Endothelial cell of umbilical vein (primary cell): ENCODE data around the gene KCNQ2. TPM values are rescaled to one million over a fixed set of nuclear protein-coding genes. Genes with fewer than 3 reads are reported as not detected.

Experiments
- BruUV-seq: library from RNA; stranded (reverse); fragments of 400-500 nt; replicated peaks from 2 replicates; lab custom pipeline; 2021; lab: Mats Ljungman, UMichigan
- CTCF ChIA-PET: fragments of 300-600, 350-600 bp; sonication (Branson Sonifier 250); formaldehyde crosslinking; loops from one replicate; lab custom pipeline; 2021; ENCODE audit warnings: antibody characterized with exemption, inconsistent platforms; lab: Charles Lee
- POLR2A ChIA-PET: fragments of 300-600, 350-600 bp; sonication (Branson Sonifier 250); formaldehyde crosslinking; loops from one replicate; lab custom pipeline; 2021; ENCODE audit warnings: antibody characterized with exemption, inconsistent platforms; lab: Charles Lee
- DNase-seq: peaks from one replicate; pipeline ENCODE4 v3.0.0-alpha.2; 2011; ENCODE audit warnings: low read depth, low spot score
- FAIRE-seq: peaks from 2 replicates; lab custom pipeline; 2011; peaks lifted over from hg19 to GRCh38; lab: Jason Lieb, UNC
- H2AFZ ChIP-seq: 2 replicates; pipeline ENCODE4 v1.6.0; 2012; ENCODE audit warnings: low read depth, low read length, control low read depth, inconsistent platforms
- H3K27ac ChIP-seq: 2 replicates; pipeline ENCODE4 v1.5.1; 2011; ENCODE audit warnings: low read depth, mild to moderate bottlenecking, control low read depth, low read length, moderate library complexity; ENCODE audit not compliant: insufficient read depth
- H3K27me3 ChIP-seq, 2 experiments: 2 replicates each; pipeline versions ENCODE4 v1.6.0 to v1.6.1; 2011; ENCODE audit warnings: low read length in 2 of 2, mixed read lengths in 1 of 2; ENCODE audit not compliant: control insufficient read depth in 2 of 2, insufficient read depth in 2 of 2
- H3K36me3 ChIP-seq, 2 experiments: 2 replicates in 1 of 2; 3 replicates in 1 of 2; pipeline ENCODE4 v1.5.1; 2011; ENCODE audit warnings: low read length in 2 of 2, mild to moderate bottlenecking in 1 of 2, moderate library complexity in 1 of 2; ENCODE audit not compliant: control insufficient read depth in 2 of 2, insufficient read depth in 2 of 2; ENCODE audit errors: extremely low read depth in 1 of 2
- H3K4me1 ChIP-seq: 3 replicates; pipeline ENCODE4 v1.5.1; 2011; ENCODE audit warnings: mild to moderate bottlenecking, low read length; ENCODE audit not compliant: control insufficient read depth, insufficient read depth; ENCODE audit errors: extremely low read depth
- H3K4me2 ChIP-seq: 2 replicates; pipeline ENCODE4 v1.6.1; 2011; ENCODE audit warnings: low read length, control low read depth, mixed read lengths; ENCODE audit not compliant: insufficient read depth
- H3K4me3 ChIP-seq, 3 experiments: fragments of 200-600 bp in 1 of 3; sonication (generic), shearing (Covaris generic) in 1 of 3; replicated peaks in 1 of 3; 2 replicates each; pipeline ENCODE4 v1.5.1; 2011 to 2016; ENCODE audit warnings: control low read depth in 3 of 3, low read length in 3 of 3, mild to moderate bottlenecking in 2 of 3, inconsistent platforms in 1 of 3, low read depth in 1 of 3, moderate library complexity in 1 of 3; ENCODE audit not compliant: insufficient read depth in 1 of 3
- H3K79me2 ChIP-seq: 2 replicates; pipeline ENCODE4 v1.6.0; 2012; ENCODE audit warnings: low read length, inconsistent platforms; ENCODE audit not compliant: control insufficient read depth, insufficient read depth
- H3K9ac ChIP-seq: replicated peaks from 2 replicates; pipeline ENCODE3; 2011; ENCODE audit warnings: low read length, control low read depth; ENCODE audit not compliant: insufficient read depth; ENCODE audit errors: extremely low read depth
- H3K9me1 ChIP-seq: replicated peaks from 3 replicates; pipeline ENCODE4 v1.6.0; 2011; ENCODE audit warnings: mild to moderate bottlenecking, low read length; ENCODE audit not compliant: control insufficient read depth, insufficient read depth; ENCODE audit errors: extremely low read depth
- H3K9me3 ChIP-seq: replicated peaks from 2 replicates; pipeline ENCODE4 v1.5.1; 2012; ENCODE audit warnings: low read length, inconsistent platforms; ENCODE audit not compliant: control insufficient read depth, insufficient read depth
- H4K20me1 ChIP-seq: replicated peaks from 2 replicates; pipeline ENCODE3; 2011; ENCODE audit warnings: mild to moderate bottlenecking, low read length; ENCODE audit not compliant: control insufficient read depth, insufficient read depth; ENCODE audit errors: extremely low read depth
- EZH2 ChIP-seq: IDR thresholded peaks from 2 replicates; pipeline ENCODE4 v1.6.1; 2012; ENCODE audit warnings: borderline replicate concordance, low read depth, mild to moderate bottlenecking, moderate library complexity, low read length, inconsistent platforms; ENCODE audit not compliant: severe bottlenecking
- FOS ChIP-seq: IDR thresholded peaks from 2 replicates; pipeline ENCODE4 v1.6.1; 2011; ENCODE audit warnings: mild to moderate bottlenecking, low read length, moderate library complexity, borderline replicate concordance; ENCODE audit not compliant: insufficient read depth
- GATA2 ChIP-seq: IDR thresholded peaks from 2 replicates; pipeline ENCODE4 v1.7.0; 2011; ENCODE audit warnings: low read depth, mild to moderate bottlenecking, moderate library complexity, mixed read lengths, low read length; ENCODE audit not compliant: insufficient read length, insufficient read depth
- JUN ChIP-seq: IDR thresholded peaks from 2 replicates; pipeline ENCODE4 v1.6.1; 2011; ENCODE audit warnings: borderline replicate concordance, low read depth; ENCODE audit not compliant: insufficient read length, insufficient read depth
- MYC ChIP-seq: IDR thresholded peaks from one replicate; pipeline ENCODE4 v1.6.1; 2011; ENCODE audit warnings: mild to moderate bottlenecking, low read depth, low read length
- POLR2A ChIP-seq: IDR thresholded peaks from 2 replicates; pipeline ENCODE4 v1.6.1; 2012; ENCODE audit warnings: low read depth, mild to moderate bottlenecking, control low read depth, low read length
- POLR2AphosphoS5 ChIP-seq: IDR thresholded peaks from 2 replicates; pipeline ENCODE4 v1.6.1; 2012; ENCODE audit warnings: low read depth, mild to moderate bottlenecking, control low read depth, low read length, moderate library complexity; ENCODE audit not compliant: insufficient read depth
- dilution Hi-C: fragments of 300-500 bp; cut with MboI; formaldehyde crosslinking; loops from one replicate; pipeline ENCODE4 v1.15.0; 2019; ENCODE audit warnings: low sequenced_read_pairs; ENCODE audit not compliant: extremely low pct_ligation_motif_present
- intact Hi-C: fragments of 100-400 bp; cut with micrococcal nuclease; formaldehyde crosslinking; loops from one replicate; pipeline ENCODE4 v1.10.0; 2022
- polyA plus RNA-seq, 4 experiments: library from polyadenylated mRNA; depleted of rRNA in 3 of 4; stranded (reverse) in 3 of 4; unstranded in 1 of 4; fragments of >200 nt; gene quantifications; 2 replicates each; pipeline versions ENCODE4 v1.2.1 to v1.2.3, GENCODE V29; 2011 to 2012; ENCODE audit warnings: missing spikeins in 1 of 4
- total RNA-seq: library from RNA; stranded (reverse); gene quantifications from 2 replicates; pipeline ENCODE4 v1.2.3, GENCODE V29; 2021
- TF ChIP-seq, protein P1 (sequence below), 2 donors: IDR thresholded peaks; 1 replicate in 1 of 2; 2 replicates in 1 of 2; pipeline ENCODE4 v1.5.1; 2011; ENCODE audit warnings: low read length in 2 of 2, mild to moderate bottlenecking in 2 of 2, moderate library complexity in 2 of 2, control low read depth in 1 of 2, inconsistent platforms in 1 of 2, low read depth in 1 of 2; ENCODE audit not compliant: insufficient read depth in 1 of 2; ENCODE audit errors: extremely low read depth in 1 of 2
- TF ChIP-seq, protein P2 (sequence below): IDR thresholded peaks from 2 replicates; pipeline ENCODE4 v1.6.1; 2011; ENCODE audit not compliant: insufficient read depth, insufficient read length

The KCNQ2 gene
- total and polyA plus RNA-seq, 2 donors (not counting 3 experiments of a cell fraction or from before 2014, with no cell fraction given), result not detected

DNA sequence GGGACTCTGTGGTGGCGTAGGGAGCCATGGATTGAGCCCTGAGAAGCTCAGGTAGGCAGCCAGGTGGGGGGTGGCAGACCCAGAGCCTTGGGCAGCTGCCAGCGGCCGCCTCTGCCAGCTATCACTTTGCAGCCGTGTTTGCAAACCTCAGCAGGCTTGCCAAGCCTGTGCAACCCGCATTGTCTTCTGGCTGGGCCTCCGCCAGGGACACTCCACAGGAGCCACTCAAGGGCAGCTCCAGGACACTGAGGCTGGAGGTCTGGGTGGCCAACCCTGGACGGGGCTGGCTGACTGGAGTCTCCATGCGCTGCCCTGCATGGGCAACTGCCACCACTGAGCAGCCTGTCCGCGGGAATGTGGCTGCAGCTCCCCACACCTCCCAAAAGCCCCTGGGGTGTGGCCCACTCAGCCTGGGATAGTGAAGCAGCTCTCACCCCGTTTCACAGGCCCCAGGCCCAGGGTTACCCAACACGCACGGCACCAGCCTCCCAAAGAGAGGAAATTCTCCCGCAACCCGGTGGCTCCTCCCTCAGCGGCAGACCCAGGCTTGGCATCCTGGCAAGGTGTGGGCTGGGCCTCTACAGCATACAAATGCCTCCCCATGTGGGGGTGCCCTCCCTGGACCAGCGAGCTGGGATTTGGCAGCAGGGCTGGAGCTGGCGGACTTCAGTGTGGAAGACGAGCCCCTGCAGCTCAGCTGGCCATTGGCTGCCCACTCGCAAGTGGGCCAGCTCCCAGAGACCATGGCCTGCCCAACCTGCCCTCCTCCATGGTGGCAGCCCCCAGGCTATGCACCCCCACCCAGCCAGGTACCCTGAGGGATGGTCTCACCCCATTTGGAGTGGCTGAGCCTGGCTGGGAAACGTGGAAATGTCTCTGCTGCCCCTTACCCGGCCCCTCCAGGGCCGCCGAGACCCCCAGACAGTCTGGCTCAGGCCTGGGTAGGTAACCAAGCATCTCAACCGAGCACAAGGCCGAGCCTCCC lies 114.2 kb downstream of the KCNQ2 start:
- POLR2A ChIA-PET, result no interaction called here
- no peaks in the 10 kb centered on the region for H3K79me2 ChIP-seq
- FAIRE-seq, result no peak

DNA sequence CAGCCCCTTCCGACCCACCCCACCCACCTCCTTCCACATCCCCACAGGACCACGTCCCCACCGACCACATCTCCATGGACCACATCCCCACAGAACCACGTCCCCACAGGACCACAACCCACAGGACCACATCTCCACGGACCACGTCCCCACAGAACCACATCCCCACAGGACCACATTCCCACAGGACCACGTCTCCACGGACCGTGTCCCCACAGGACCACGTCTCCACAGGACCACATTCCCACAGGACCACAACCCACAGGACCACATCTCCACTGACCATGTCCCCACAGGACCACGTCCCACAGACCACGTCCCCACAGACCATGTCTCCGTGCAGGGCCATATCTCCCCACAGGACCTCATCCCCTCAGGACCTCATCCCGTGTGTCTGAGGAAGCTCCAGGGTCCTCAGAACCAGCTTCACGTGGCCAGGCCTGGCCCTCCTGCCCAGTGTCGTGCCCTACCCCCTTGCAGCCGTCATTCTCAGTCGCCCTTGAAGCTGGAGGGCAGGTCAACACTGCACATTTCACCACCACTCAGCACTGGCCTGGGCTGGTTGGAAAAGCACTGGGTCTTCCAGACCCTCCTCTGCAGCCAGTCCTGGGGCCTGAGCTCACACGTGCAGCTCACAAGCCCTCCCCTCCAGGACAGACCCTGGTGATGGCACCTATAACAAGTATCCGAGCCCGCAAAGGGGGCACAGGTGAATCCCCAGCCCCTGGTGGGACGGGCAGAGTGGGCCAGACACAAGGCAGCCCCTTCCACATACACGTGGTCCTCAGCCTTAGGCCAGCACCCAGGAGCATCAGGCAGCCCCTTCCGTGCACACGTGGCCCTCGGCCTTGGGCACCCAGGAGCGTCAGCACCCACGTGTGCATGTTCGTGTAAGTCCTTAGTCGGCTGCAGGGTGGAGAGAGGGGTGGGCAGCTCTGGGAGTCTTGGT lies 115.2 kb downstream of the KCNQ2 start:
- intact Hi-C loops, result no loop called here
- no peak overlapping the region for H2AFZ ChIP-seq
- no peak overlapping the region for H3K9ac ChIP-seq
- TF ChIP-seq POLR2AphosphoS5 (no peak), EZH2 (no peak), MYC (no peak), JUN (no peak), GATA2 (no peak), POLR2A (no peak), FOS (no peak)
- TF ChIP-seq, protein P1, sequence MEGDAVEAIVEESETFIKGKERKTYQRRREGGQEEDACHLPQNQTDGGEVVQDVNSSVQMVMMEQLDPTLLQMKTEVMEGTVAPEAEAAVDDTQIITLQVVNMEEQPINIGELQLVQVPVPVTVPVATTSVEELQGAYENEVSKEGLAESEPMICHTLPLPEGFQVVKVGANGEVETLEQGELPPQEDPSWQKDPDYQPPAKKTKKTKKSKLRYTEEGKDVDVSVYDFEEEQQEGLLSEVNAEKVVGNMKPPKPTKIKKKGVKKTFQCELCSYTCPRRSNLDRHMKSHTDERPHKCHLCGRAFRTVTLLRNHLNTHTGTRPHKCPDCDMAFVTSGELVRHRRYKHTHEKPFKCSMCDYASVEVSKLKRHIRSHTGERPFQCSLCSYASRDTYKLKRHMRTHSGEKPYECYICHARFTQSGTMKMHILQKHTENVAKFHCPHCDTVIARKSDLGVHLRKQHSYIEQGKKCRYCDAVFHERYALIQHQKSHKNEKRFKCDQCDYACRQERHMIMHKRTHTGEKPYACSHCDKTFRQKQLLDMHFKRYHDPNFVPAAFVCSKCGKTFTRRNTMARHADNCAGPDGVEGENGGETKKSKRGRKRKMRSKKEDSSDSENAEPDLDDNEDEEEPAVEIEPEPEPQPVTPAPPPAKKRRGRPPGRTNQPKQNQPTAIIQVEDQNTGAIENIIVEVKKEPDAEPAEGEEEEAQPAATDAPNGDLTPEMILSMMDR (IDR thresholded peaks at IDR 0.05; ENCODE audit: extremely low read depth in 1 of 2, insufficient read depth in 1 of 2, low read depth in 1 of 2, low read length in 2 of 2), result no peak
- TF ChIP-seq, protein P2, sequence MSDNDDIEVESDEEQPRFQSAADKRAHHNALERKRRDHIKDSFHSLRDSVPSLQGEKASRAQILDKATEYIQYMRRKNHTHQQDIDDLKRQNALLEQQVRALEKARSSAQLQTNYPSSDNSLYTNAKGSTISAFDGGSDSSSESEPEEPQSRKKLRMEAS, result no peak
- H3K4me3 ChIP-seq, result no peak overlapping the region
- POLR2A ChIA-PET, result no interaction called here
- H3K4me2 ChIP-seq, result no peak overlapping the region
- no peaks in the 10 kb centered on the region for H3K36me3 ChIP-seq
- no peaks in the 10 kb centered on the region for H3K79me2 ChIP-seq
- CTCF ChIA-PET, result no interaction called here
- peaks cover 9% of the 10 kb centered on the region in 2 experiments for H3K27me3 ChIP-seq
- DNase-seq (no peak), FAIRE-seq (no peak)
- H3K9me3 ChIP-seq, result no peaks in the 10 kb centered on the region
- no peaks in the 10 kb centered on the region for H3K4me1 ChIP-seq
- BruUV-seq, result no TSS peak
- no peaks in the 10 kb centered on the region for H3K9me1 ChIP-seq
- no peaks in the 10 kb centered on the region for H4K20me1 ChIP-seq
- no peak overlapping the region for H3K27ac ChIP-seq
- dilution Hi-C loops, result no loop called here

More for the DNA sequence above, 114.2 kb downstream of the KCNQ2 start:
- no peak for DNase-seq
- Histone ChIP-seq H3K4me3 (no peak overlapping the region), H3K27me3 (peaks cover 9 to 15% of the 10 kb centered on the region in 2 experiments), H3K36me3 (no peaks in the 10 kb centered on the region), H3K9ac (no peak overlapping the region), H4K20me1 (no peaks in the 10 kb centered on the region), H2AFZ (no peak overlapping the region), H3K9me3 (no peaks in the 10 kb centered on the region), H3K9me1 (no peaks in the 10 kb centered on the region), H3K27ac (no peak overlapping the region), H3K4me1 (no peaks in the 10 kb centered on the region), H3K4me2 (no peak overlapping the region)
- dilution Hi-C loops (no loop called here), intact Hi-C loops (no loop called here)
- CTCF ChIA-PET, result no interaction called here
- no peak for TF ChIP-seq FOS
- TF ChIP-seq, protein P2, result no peak
- no peak for TF ChIP-seq MYC
- no peak for TF ChIP-seq EZH2
- BruUV-seq, result no TSS peak
